GM23338 (cell line): ENCODE results near the gene GABARAPL1. TPM values are rescaled to one million over a fixed set of nuclear protein-coding genes. Genes with fewer than 3 reads are reported as not detected.

Experiments
- ATAC-seq: fragments of 200-7000 bp; cut with Tn5 transposase; 3 replicates; pipeline ENCODE4 v1.9.1; 2020
- DNase-seq: peaks from one replicate; pipeline ENCODE4 v3.0.0-alpha.2; 2015; ENCODE audit warnings: low spot score
- H2AFZ ChIP-seq: fragments of 200-600 bp; sonication (generic); 2 replicates; pipeline ENCODE4 v1.8.0; 2016; ENCODE audit warnings: antibody characterized with exemption, mild to moderate bottlenecking, moderate library complexity
- H3F3A ChIP-seq: fragments of 200-600 bp; sonication (generic); replicated peaks from 2 replicates; pipeline ENCODE4 v1.8.0; 2017; ENCODE audit warnings: antibody characterized with exemption, mixed run types, low read depth
- H3K27ac ChIP-seq: fragments of 200-600 bp; sonication (generic); 2 replicates; pipeline ENCODE4 v1.6.1; 2016; ENCODE audit warnings: low read depth
- H3K27me3 ChIP-seq: fragments of 200-600 bp; sonication (generic); 2 replicates; pipeline ENCODE4 v1.8.0; 2016; ENCODE audit warnings: mild to moderate bottlenecking, mixed run types, moderate library complexity; ENCODE audit not compliant: insufficient read depth
- H3K36me3 ChIP-seq: fragments of 200-600 bp; sonication (generic); 2 replicates; pipeline ENCODE4 v1.8.0; 2016; ENCODE audit warnings: mild to moderate bottlenecking; ENCODE audit not compliant: insufficient read depth
- H3K4me1 ChIP-seq: fragments of 200-600 bp; sonication (generic); 2 replicates; pipeline ENCODE4 v1.8.0; 2016; ENCODE audit warnings: mild to moderate bottlenecking, moderate library complexity; ENCODE audit not compliant: insufficient read depth
- H3K4me2 ChIP-seq: fragments of 200-600 bp; sonication (generic); 2 replicates; pipeline ENCODE4 v1.7.1; 2017; ENCODE audit warnings: mixed run types
- H3K4me3 ChIP-seq: fragments of 200-600 bp; sonication (generic); 2 replicates; pipeline ENCODE4 v1.6.1; 2016; ENCODE audit warnings: mixed run types
- H3K79me2 ChIP-seq: fragments of 200-600 bp; sonication (generic); replicated peaks from 2 replicates; pipeline ENCODE4 v1.8.0; 2017; ENCODE audit warnings: mild to moderate bottlenecking; ENCODE audit not compliant: insufficient read depth
- H3K9me2 ChIP-seq: fragments of 200-600 bp; sonication (generic); 2 replicates; pipeline ENCODE4 v1.8.0; 2017; ENCODE audit not compliant: insufficient read depth
- H4K20me1 ChIP-seq: fragments of 200-600 bp; sonication (generic); replicated peaks from 2 replicates; pipeline ENCODE4 v1.8.0; 2017; ENCODE audit warnings: mild to moderate bottlenecking; ENCODE audit not compliant: insufficient read depth
- H3K27ac Mint-ChIP-seq: 2 replicates; pipeline ENCODE4 v1.8.0; 2020; ENCODE audit warnings: inconsistent platforms, mild to moderate bottlenecking, moderate library complexity, mixed read lengths
- H3K27me3 Mint-ChIP-seq: 3 replicates; pipeline ENCODE4 v1.8.0; 2022; ENCODE audit warnings: low read depth, mild to moderate bottlenecking, moderate library complexity, mixed read lengths, inconsistent platforms; ENCODE audit not compliant: insufficient read depth, poor library complexity
- H3K36me3 Mint-ChIP-seq: 3 replicates; pipeline ENCODE4 v1.8.0; 2021; ENCODE audit warnings: low read depth, mild to moderate bottlenecking, inconsistent platforms, moderate library complexity, mixed read lengths
- H3K4me1 Mint-ChIP-seq: 3 replicates; pipeline ENCODE4 v1.8.0; 2020; ENCODE audit warnings: mild to moderate bottlenecking, inconsistent platforms, mixed read lengths
- H3K4me3 Mint-ChIP-seq: 3 replicates; pipeline ENCODE4 v1.8.0; 2021; ENCODE audit warnings: moderate library complexity, mild to moderate bottlenecking, inconsistent platforms, mixed read lengths
- H3K9me3 Mint-ChIP-seq: 3 replicates; pipeline ENCODE4 v1.8.0; 2020; ENCODE audit warnings: moderate library complexity, mild to moderate bottlenecking, inconsistent platforms, mixed read lengths
- CREB1 ChIP-seq: fragments of 250-450 bp; sonication (Bioruptor Pico); IDR thresholded peaks from 2 replicates; pipeline ENCODE4 v1.5.0; 2020; ENCODE audit warnings: low read depth, mild to moderate bottlenecking, moderate library complexity
- EZH2 ChIP-seq: fragments of 200-600 bp; sonication (generic); IDR thresholded peaks from one replicate; pipeline ENCODE4 v1.8.0; 2017; ENCODE audit warnings: antibody characterized with exemption, mild to moderate bottlenecking, low read depth; ENCODE audit not compliant: unreplicated experiment
- EZH2phosphoT487 ChIP-seq: fragments of 200-600 bp; sonication (generic); IDR thresholded peaks from one replicate; pipeline ENCODE4 v1.8.1; 2018; ENCODE audit warnings: antibody characterized with exemption; ENCODE audit not compliant: unreplicated experiment
- JUNB ChIP-seq: IDR thresholded peaks from one replicate; pipeline ENCODE4 v1.6.1; 2016; ENCODE audit warnings: antibody characterized with exemption; ENCODE audit not compliant: unreplicated experiment
- NANOG ChIP-seq: IDR thresholded peaks from 2 replicates; pipeline ENCODE4 v1.6.1; 2016; ENCODE audit warnings: antibody characterized with exemption, borderline replicate concordance
- POLR2AphosphoS5 ChIP-seq: IDR thresholded peaks from 2 replicates; pipeline ENCODE4 v1.6.1; 2016; ENCODE audit warnings: antibody characterized with exemption, low read depth
- STAT1 ChIP-seq: IDR thresholded peaks from one replicate; pipeline ENCODE4 v1.6.1; 2016; ENCODE audit warnings: antibody characterized with exemption; ENCODE audit not compliant: unreplicated experiment
- ZNF114 ChIP-seq: fragments of 250-450 bp; sonication (Bioruptor Pico); IDR thresholded peaks from 2 replicates; pipeline ENCODE4 v1.5.0; 2020; ENCODE audit warnings: mild to moderate bottlenecking, moderate library complexity
- ZNF331 ChIP-seq: fragments of 250-450 bp; sonication (Bioruptor Pico); IDR thresholded peaks from 2 replicates; pipeline ENCODE4 v1.5.0; 2020; ENCODE audit warnings: low read depth, mild to moderate bottlenecking, moderate library complexity
- polyA plus RNA-seq: library from polyadenylated mRNA; unstranded; fragments of >200 nt; fragmentation: Nextera tagmentation; extraction: Ambion mirVana; gene quantifications from 2 replicates; pipeline ENCODE4 v1.2.1, GENCODE V29; 2016
- total RNA-seq: library from RNA; depleted of rRNA; stranded (reverse); fragments of >200 nt; shearing (Covaris generic); gene quantifications from 2 replicates; pipeline ENCODE4 v1.2.3, GENCODE V29; 2014
- TF ChIP-seq, protein P1 (sequence below), 2 experiments: fragments of 200-600 bp in 1 of 2; sonication (generic) in 1 of 2; conservative IDR thresholded peaks; 2 replicates each; pipeline versions ENCODE4 v1.5.1 to v1.6.1; 2016 to 2017; ENCODE audit warnings: antibody characterized with exemption in 2 of 2, low read depth in 2 of 2, mild to moderate bottlenecking in 2 of 2, moderate library complexity in 1 of 2
- TF ChIP-seq, protein P2 (sequence below): fragments of 250-450 bp; sonication (Bioruptor Pico); IDR thresholded peaks from 2 replicates; pipeline ENCODE4 v1.5.0; 2020; ENCODE audit warnings: mild to moderate bottlenecking, moderate library complexity
- TF ChIP-seq, protein P3 (sequence below): IDR thresholded peaks from 2 replicates; pipeline ENCODE4 v1.6.1; 2016; ENCODE audit warnings: antibody characterized with exemption
- TF ChIP-seq, protein P4 (sequence below): IDR thresholded peaks from one replicate; pipeline ENCODE4 v1.6.1; 2018; ENCODE audit warnings: antibody characterized with exemption; ENCODE audit not compliant: unreplicated experiment

The GABARAPL1 gene
- total and polyA plus RNA-seq, 2 experiments from 2014 or later: 35.7 to 77.8 TPM

DNA sequence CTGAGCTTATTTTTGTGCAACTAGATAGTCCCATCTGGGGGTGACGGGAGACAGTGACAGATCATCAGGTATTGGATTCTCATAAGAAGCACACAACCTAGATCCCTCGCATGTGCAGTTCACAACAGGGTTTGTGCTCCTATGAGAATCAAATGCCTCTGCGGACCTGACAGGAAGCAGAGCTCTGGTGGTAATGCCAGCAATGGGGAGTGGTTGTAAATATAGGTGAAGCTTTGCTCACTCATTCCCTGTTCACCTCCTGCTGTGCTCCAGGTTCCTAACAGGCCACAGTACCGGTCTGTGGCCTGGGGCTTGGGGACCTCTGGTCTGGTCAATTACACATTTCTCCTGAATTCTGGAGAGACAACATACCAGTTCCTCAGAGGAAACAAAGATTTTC, 39.0 kb downstream of the GABARAPL1 start:
- Histone ChIP-seq H3K36me3 (no peaks in the 10 kb centered on the region), H3F3A (no peaks in the 10 kb centered on the region), H3K4me2 (no peak overlapping the region), H3K4me1 (no peaks in the 10 kb centered on the region), H3K9me2 (peaks cover 3% of the 10 kb centered on the region; the same call in 1 of the 2 replicates), H2AFZ (no peak overlapping the region), H4K20me1 (no peaks in the 10 kb centered on the region), H3K27me3 (no peaks in the 10 kb centered on the region), H3K27ac (no peak overlapping the region), H3K4me3 (no peak overlapping the region), H3K79me2 (no peaks in the 10 kb centered on the region)
- no peak overlapping the region for H3K27ac Mint-ChIP-seq
- ATAC-seq: no peak
- no peak for DNase-seq
- no peak overlapping the region for H3K4me3 Mint-ChIP-seq
- H3K36me3 Mint-ChIP-seq: no peaks in the 10 kb centered on the region
- TF ChIP-seq ZNF331: no peak
- TF ChIP-seq, protein P1, sequence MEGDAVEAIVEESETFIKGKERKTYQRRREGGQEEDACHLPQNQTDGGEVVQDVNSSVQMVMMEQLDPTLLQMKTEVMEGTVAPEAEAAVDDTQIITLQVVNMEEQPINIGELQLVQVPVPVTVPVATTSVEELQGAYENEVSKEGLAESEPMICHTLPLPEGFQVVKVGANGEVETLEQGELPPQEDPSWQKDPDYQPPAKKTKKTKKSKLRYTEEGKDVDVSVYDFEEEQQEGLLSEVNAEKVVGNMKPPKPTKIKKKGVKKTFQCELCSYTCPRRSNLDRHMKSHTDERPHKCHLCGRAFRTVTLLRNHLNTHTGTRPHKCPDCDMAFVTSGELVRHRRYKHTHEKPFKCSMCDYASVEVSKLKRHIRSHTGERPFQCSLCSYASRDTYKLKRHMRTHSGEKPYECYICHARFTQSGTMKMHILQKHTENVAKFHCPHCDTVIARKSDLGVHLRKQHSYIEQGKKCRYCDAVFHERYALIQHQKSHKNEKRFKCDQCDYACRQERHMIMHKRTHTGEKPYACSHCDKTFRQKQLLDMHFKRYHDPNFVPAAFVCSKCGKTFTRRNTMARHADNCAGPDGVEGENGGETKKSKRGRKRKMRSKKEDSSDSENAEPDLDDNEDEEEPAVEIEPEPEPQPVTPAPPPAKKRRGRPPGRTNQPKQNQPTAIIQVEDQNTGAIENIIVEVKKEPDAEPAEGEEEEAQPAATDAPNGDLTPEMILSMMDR (conservative IDR thresholded peaks at IDR 0.05; ENCODE audit: low read depth in 2 of 2): no peak
- TF ChIP-seq CREB1 (CRISPR knock-in tag): no peak
- TF ChIP-seq STAT1: no peak
- TF ChIP-seq ZNF114 (CRISPR knock-in tag): no peak
- TF ChIP-seq POLR2AphosphoS5: no peak
- no peak for TF ChIP-seq EZH2
- TF ChIP-seq, protein P2, sequence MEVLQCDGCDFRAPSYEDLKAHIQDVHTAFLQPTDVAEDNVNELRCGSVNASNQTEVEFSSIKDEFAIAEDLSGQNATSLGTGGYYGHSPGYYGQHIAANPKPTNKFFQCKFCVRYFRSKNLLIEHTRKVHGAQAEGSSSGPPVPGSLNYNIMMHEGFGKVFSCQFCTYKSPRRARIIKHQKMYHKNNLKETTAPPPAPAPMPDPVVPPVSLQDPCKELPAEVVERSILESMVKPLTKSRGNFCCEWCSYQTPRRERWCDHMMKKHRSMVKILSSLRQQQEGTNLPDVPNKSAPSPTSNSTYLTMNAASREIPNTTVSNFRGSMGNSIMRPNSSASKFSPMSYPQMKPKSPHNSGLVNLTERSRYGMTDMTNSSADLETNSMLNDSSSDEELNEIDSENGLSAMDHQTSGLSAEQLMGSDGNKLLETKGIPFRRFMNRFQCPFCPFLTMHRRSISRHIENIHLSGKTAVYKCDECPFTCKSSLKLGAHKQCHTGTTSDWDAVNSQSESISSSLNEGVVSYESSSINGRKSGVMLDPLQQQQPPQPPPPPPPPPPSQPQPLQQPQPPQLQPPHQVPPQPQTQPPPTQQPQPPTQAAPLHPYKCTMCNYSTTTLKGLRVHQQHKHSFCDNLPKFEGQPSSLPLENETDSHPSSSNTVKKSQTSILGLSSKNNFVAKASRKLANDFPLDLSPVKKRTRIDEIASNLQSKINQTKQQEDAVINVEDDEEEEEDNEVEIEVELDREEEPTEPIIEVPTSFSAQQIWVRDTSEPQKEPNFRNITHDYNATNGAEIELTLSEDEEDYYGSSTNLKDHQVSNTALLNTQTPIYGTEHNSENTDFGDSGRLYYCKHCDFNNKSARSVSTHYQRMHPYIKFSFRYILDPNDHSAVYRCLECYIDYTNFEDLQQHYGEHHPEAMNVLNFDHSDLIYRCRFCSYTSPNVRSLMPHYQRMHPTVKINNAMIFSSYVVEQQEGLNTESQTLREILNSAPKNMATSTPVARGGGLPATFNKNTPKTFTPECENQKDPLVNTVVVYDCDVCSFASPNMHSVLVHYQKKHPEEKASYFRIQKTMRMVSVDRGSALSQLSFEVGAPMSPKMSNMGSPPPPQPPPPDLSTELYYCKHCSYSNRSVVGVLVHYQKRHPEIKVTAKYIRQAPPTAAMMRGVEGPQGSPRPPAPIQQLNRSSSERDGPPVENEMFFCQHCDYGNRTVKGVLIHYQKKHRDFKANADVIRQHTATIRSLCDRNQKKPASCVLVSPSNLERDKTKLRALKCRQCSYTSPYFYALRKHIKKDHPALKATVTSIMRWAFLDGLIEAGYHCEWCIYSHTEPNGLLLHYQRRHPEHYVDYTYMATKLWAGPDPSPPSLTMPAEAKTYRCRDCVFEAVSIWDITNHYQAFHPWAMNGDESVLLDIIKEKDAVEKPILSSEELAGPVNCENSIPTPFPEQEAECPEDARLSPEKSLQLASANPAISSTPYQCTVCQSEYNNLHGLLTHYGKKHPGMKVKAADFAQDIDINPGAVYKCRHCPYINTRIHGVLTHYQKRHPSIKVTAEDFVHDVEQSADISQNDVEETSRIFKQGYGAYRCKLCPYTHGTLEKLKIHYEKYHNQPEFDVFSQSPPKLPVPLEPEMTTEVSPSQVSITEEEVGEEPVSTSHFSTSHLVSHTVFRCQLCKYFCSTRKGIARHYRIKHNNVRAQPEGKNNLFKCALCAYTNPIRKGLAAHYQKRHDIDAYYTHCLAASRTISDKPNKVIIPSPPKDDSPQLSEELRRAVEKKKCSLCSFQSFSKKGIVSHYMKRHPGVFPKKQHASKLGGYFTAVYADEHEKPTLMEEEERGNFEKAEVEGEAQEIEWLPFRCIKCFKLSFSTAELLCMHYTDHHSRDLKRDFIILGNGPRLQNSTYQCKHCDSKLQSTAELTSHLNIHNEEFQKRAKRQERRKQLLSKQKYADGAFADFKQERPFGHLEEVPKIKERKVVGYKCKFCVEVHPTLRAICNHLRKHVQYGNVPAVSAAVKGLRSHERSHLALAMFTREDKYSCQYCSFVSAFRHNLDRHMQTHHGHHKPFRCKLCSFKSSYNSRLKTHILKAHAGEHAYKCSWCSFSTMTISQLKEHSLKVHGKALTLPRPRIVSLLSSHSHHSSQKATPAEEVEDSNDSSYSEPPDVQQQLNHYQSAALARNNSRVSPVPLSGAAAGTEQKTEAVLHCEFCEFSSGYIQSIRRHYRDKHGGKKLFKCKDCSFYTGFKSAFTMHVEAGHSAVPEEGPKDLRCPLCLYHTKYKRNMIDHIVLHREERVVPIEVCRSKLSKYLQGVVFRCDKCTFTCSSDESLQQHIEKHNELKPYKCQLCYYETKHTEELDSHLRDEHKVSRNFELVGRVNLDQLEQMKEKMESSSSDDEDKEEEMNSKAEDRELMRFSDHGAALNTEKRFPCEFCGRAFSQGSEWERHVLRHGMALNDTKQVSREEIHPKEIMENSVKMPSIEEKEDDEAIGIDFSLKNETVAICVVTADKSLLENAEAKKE: no peak
- no peak for TF ChIP-seq JUNB
- TF ChIP-seq NANOG: no peak
- no peak for TF ChIP-seq EZH2phosphoT487
- TF ChIP-seq, protein P3, sequence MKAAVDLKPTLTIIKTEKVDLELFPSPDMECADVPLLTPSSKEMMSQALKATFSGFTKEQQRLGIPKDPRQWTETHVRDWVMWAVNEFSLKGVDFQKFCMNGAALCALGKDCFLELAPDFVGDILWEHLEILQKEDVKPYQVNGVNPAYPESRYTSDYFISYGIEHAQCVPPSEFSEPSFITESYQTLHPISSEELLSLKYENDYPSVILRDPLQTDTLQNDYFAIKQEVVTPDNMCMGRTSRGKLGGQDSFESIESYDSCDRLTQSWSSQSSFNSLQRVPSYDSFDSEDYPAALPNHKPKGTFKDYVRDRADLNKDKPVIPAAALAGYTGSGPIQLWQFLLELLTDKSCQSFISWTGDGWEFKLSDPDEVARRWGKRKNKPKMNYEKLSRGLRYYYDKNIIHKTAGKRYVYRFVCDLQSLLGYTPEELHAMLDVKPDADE: no peak
- TF ChIP-seq, protein P4, sequence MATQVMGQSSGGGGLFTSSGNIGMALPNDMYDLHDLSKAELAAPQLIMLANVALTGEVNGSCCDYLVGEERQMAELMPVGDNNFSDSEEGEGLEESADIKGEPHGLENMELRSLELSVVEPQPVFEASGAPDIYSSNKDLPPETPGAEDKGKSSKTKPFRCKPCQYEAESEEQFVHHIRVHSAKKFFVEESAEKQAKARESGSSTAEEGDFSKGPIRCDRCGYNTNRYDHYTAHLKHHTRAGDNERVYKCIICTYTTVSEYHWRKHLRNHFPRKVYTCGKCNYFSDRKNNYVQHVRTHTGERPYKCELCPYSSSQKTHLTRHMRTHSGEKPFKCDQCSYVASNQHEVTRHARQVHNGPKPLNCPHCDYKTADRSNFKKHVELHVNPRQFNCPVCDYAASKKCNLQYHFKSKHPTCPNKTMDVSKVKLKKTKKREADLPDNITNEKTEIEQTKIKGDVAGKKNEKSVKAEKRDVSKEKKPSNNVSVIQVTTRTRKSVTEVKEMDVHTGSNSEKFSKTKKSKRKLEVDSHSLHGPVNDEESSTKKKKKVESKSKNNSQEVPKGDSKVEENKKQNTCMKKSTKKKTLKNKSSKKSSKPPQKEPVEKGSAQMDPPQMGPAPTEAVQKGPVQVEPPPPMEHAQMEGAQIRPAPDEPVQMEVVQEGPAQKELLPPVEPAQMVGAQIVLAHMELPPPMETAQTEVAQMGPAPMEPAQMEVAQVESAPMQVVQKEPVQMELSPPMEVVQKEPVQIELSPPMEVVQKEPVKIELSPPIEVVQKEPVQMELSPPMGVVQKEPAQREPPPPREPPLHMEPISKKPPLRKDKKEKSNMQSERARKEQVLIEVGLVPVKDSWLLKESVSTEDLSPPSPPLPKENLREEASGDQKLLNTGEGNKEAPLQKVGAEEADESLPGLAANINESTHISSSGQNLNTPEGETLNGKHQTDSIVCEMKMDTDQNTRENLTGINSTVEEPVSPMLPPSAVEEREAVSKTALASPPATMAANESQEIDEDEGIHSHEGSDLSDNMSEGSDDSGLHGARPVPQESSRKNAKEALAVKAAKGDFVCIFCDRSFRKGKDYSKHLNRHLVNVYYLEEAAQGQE: no peak
- H3K4me1 Mint-ChIP-seq: peaks cover 2% of the 10 kb centered on the region; the same call in 2 of the 3 replicates
- peaks cover 9% of the 10 kb centered on the region; the same call in 2 of the 3 replicates for H3K9me3 Mint-ChIP-seq
- peaks cover 1% of the 10 kb centered on the region for H3K27me3 Mint-ChIP-seq
